HG03175 (cell line): ENCODE data around the gene ELANE.
"Not testable (repeated sequence)": the region's sequence is repeated elsewhere in the genome, so short reads cannot be mapped to it uniquely, and the experiment has no call there.

ENCODE experiments used
- ATAC-seq: cut with Tn5 transposase; IDR thresholded peaks from one replicate; pipeline ENCODE4 v1.9.1; 2021; ENCODE audit warnings: mild to moderate bottlenecking, moderate library complexity; ENCODE audit not compliant: unreplicated experiment

Gene ELANE

GRCh38 chr19:891421-892200, 39.5 kb downstream of the ELANE start:
- not testable (repeated sequence) for ATAC-seq

DNA sequence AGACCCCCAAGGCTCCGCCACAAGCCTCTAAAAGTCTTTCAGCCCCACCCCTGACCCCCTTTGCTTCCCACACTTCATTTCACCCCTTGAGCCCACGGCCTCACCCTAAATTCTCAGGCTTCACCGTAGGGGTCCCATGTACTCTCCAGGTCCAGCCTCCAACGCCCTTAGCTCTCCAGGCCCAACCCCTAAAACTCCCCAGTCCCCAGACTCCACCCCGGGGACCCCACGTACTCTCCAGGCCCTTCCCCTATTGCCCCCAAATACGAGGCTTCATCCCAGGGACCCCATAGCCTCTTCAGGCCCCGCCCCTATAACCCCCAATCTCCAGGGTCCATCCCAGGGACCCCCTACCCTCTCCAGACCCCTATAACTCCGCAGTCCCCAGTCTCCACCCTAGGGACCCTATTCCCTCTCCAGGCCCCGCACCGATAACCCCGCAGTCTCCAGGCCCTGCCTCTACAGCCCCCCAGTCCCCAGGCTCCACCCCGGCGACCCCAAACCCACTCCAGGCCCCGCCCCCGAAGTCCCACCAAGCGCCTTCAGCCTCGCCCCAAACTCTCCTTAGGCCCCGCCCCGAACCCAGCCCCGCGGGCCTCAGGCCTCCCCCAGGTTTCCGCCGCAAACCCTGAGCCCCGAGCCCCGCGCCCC, 40.3 kb downstream of the ELANE start:
- no peak for ATAC-seq

DNA sequence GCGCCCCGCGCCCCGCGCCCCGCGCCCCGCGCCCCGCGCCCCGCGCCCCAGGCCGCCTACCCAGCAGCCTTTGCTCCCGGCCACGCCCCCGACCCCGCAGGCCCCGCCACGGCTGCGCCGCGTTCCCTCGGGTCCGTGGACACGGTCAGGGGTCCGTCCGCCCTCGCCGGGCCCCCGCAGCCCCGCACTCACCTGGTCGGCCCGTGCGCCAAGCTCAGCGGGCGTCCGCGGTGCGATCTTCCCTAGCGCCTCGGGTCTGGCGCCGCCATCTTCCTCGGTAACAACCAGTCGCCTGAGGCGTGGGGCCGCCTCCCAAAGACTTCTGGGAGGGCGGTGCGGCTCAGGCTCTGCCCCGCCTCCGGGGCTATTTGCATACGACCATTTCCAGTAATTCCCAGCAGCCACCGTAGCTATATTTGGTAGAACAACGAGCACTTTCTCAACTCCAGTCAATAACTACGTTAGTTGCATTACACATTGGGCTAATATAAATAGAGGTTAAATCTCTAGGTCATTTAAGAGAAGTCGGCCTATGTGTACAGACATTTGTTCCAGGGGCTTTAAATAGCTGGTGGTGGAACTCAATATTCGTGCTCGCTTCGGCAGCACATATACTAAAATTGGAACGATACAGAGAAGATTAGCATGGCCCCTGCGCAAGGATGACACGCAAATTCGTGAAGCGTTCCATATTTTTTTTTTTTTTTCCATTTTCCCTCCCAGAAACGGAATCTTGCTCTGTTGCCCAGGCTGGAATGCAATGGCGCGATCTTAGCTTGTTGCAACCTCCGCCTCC, 41.0 kb downstream of the ELANE start, which contains the start of the genes MED16 and RNU6-9:
TSS of gene MED16 (minus strand) at position 294 of the 796 bp plus-strand sequence. CDS start 2,056 bp downstream, outside the sequence.
TSS of gene RNU6-9 (plus strand) at position 591 of the 796 bp plus-strand sequence.
- peak; percentile 79 for ATAC-seq

DNA sequence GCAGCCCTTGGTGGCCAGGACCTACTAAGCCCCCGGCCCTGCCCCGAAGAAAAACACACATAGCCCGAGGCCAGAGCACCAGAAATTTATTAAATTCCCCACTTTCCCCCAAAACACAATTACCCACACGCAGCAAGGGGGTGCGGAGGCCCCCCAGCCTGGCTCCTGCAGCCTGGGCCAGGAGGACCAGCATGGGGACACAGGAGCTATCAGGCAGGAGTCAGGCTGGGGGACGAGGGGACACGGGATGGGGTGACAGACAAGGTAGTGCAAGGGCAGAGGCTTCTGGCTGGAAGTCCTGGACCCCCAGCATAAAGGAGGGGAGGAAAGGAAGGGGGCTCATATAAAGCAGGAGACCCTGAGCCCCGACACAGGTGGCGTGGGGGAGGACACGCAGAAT, 44.3 kb downstream of the ELANE start:
- ATAC-seq = no peak

DNA sequence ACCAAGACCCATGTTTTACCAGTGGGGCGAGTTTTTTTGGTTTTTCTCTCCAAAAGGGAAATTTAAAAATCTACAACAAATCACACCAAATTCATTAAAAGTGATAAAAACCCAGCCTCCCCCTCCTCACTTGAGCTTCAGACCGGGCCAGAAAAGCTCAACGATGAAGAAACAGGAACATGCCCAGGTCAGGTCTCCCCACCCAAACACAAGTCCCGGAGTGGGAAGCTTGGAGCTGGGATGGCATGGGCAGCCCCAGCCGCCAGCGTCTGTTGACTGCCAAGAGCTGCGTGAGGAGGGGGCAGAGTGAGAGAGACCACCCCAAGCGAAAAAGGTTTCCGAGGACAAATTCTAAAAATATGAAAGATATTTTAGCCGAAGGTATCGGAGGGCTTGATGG, 44.9 kb downstream of the ELANE start:
- ATAC-seq = no peak

- ATAC-seq = no peak
Observed at GRCh38 chr19:897442-898039, 45.4 kb downstream of the ELANE start.

GRCh38 chr19:898663-899062, 46.6 kb downstream of the ELANE start:
- no peak for ATAC-seq

DNA sequence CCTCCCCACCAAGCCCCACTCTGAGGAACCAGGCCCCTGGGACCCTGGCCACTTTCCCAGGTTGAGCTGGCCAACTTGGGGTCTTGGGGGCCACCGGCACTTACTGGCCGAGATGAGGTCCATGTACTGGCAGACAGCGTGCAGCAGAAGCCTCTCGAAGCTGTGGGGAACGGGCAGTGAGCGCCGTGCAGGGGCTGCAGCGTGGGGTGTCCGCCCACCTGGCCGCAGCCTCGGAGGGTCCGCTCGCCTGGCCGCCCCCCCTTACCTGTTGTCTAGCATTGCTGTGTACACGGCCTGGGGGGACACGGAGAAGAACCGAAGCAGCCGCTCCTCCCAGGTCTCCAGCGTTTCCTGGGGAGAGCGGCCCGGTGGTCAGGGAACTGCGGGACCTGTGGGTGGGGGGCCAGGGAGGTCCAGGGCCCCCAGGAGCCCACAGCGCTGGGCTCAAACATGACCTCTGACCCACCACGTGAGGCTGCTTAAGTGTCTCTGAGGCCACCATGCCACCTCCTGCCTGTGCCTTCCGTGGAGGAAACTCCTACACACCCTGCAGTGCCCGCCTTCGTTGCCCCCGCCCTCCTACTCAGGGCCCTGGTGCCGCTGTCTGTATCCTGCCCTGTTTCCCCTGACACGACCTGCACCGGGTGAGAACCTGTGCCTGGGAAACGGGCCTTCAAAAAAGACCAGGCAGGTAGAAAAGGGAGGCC, 47.4 kb downstream of the ELANE start:
- ATAC-seq = no peak

DNA sequence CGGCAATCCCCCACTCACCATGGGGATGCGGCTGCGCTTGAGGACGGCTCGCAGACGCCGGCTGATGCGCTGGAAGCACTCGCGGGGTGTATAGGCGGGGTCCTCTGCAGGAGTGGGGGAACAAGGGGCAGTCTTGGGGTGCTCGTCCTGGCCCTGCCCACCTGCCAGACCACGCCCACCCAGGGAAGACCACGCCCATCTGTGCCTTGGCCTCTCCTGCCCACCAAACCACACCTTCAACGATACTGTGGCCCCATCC, 47.9 kb downstream of the ELANE start:
- ATAC-seq = no peak

GRCh38 chr19:900302-901111, 48.4 kb downstream of the ELANE start:
- ATAC-seq = no peak

GRCh38 chr19:901216-902092, 49.4 kb downstream of the ELANE start:
- ATAC-seq = no peak

DNA sequence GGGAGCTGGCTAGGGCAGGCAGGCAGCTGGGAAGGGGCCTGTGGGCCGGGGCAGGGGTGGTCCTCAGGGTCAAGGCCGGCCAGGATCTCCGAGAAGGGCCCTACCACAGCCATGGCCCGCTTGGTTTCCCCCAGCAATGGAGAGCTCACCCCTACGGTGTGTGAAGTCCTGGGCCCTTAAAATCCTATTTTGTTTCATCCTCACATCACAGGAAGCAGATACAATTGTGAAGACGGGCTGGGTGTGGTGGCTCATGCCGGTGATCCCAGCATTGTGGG, 49.9 kb downstream of the ELANE start:
- ATAC-seq = no peak

DNA sequence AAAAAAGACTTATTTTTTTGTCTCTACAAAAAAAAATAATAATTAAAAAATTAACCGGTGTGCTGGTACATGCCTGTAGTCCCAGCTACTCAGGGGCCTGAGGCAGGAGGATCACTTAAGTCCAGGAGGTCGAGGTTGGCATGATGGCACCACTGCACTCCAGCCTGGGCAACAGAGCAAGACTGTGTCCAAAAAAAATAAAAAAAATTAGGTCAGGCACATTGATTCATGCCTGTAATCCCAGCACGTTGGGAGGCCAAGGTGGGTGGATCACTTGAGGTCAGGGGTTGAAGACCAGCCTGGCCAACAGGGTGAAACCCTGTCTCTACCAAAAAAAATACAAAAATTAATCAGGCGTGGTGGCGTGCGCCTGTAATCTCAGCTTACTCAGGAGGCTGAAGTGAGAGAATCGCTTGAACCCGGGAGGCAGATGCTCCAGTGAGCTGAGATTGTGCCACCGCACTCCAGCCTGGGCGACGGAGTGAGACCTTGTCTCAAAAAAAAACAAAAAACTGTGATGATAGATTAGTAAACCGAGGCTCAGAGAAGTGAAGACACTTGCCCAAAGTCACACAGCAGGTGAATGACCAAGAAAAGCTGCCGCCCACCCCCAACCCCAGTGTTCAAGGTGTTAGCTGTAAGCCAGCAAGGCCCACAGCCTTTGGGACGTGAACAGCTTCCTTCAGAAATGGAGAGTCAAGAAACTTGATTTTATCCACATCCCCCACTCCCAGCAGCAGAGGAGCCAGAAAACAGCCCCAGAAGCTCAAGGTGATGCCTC, 50.5 kb downstream of the ELANE start:
- no peak for ATAC-seq

GRCh38 chr19:903266-903797, 51.2 kb downstream of the ELANE start:
- no peak for ATAC-seq

- ATAC-seq = no peak
Observed at GRCh38 chr19:904545-904944, 52.4 kb downstream of the ELANE start.
